ENCODE results near the gene CAVIN3. TPM values are rescaled to one million over a fixed set of nuclear protein-coding genes. Genes with fewer than 3 reads are reported as not detected.

Gene CAVIN3
- 338 and 354 TPM in 2 replicates for total RNA-seq

GRCh38 chr11:6320411-6321155, at the start of gene CAVIN3:
CAVIN3 (minus strand) TSS chr11:6320501; CDS start chr11:6320476, 25 bp downstream.

Other genes starting within 250 kb of the CAVIN3 start
- not detected in 2 replicates for gene OR56B4, start 212.8 kb downstream of the CAVIN3 start, total RNA-seq
- not detected in 2 replicates for gene OR52B2, start 150.2 kb downstream of the CAVIN3 start, total RNA-seq
- gene OR52W1, start 121.3 kb downstream of the CAVIN3 start, total RNA-seq = not detected in 2 replicates
- gene C11orf42, start 114.9 kb downstream of the CAVIN3 start, total RNA-seq = not detected in 2 replicates
- gene FHIP1B, start 85.9 kb downstream of the CAVIN3 start, total RNA-seq = 9.4 and 10.7 TPM in 2 replicates
- gene CNGA4, start 81.4 kb downstream of the CAVIN3 start, total RNA-seq = not detected in 2 replicates
- gene CCKBR, start 60.7 kb downstream of the CAVIN3 start, total RNA-seq = not detected in 2 replicates
- 47.6 and 53.0 TPM in 2 replicates for gene SMPD1, start 70.0 kb upstream of the CAVIN3 start, total RNA-seq
- 41.0 and 42.2 TPM in 2 replicates for gene APBB1, start 98.6 kb upstream of the CAVIN3 start, total RNA-seq
- 0.45 and 0.50 TPM in 2 replicates for gene HPX, start 120.5 kb upstream of the CAVIN3 start, total RNA-seq
- gene TRIM3, start 153.4 kb upstream of the CAVIN3 start, total RNA-seq = 17.1 and 18.0 TPM in 2 replicates
- gene ARFIP2, start 160.8 kb upstream of the CAVIN3 start, total RNA-seq = 52.3 and 56.9 TPM in 2 replicates
- gene TIMM10B, start 161.0 kb upstream of the CAVIN3 start, total RNA-seq = 36.1 and 54.7 TPM in 2 replicates
- 2.0 and 2.1 TPM in 2 replicates for gene DNHD1, start 176.8 kb upstream of the CAVIN3 start, total RNA-seq